IMR-90 (cell line): ENCODE data around the gene COL9A2. TPM values are rescaled to one million over a fixed set of nuclear protein-coding genes. Genes with fewer than 3 reads are reported as not detected.

Experiments used
- ATAC-seq: fragments of 200-7000 bp; cut with Tn5 transposase; 2 replicates; pipeline ENCODE4 v1.9.1; 2020; ENCODE audit warnings: low read depth, mild to moderate bottlenecking, moderate library complexity
- BruUV-seq: library from RNA; stranded (reverse); fragments of 400-500 nt; replicated peaks from 2 replicates; lab custom pipeline; 2021; lab: Mats Ljungman, UMichigan
- CTCF ChIA-PET: fragments of 300-600 bp; formaldehyde crosslinking; extraction: SDS; loops from one replicate; lab custom pipeline; 2021; ENCODE audit warnings: antibody characterized with exemption; lab: Yijun Ruan, JAX
- POLR2A ChIA-PET: fragments of 300-600 bp; sonication (Branson Sonifier 250); formaldehyde crosslinking; loops from one replicate; lab custom pipeline; 2022; ENCODE audit warnings: antibody characterized with exemption; ENCODE audit not compliant: unreplicated experiment; lab: Charles Lee
- DNase-seq: peaks from one replicate; pipeline ENCODE4 v3.0.0; 2013
- H2AFZ ChIP-seq: replicated peaks from 2 replicates; pipeline ENCODE3; 2013; ENCODE audit warnings: low read length, mild to moderate bottlenecking; ENCODE audit not compliant: poor library complexity
- H2AK5ac ChIP-seq: 2 replicates; pipeline ENCODE4 v1.6.1; 2013; ENCODE audit warnings: low read depth, low read length, inconsistent platforms
- H2AK9ac ChIP-seq: replicated peaks from 2 replicates; pipeline ENCODE3; 2013; ENCODE audit warnings: mild to moderate bottlenecking, low read depth, low read length, moderate library complexity; ENCODE audit not compliant: poor library complexity
- H2BK120ac ChIP-seq: 2 replicates; pipeline ENCODE4 v1.6.1; 2013; ENCODE audit warnings: low read depth, low read length, inconsistent platforms
- H2BK15ac ChIP-seq: 3 replicates; pipeline ENCODE4 v1.6.1; 2013; ENCODE audit warnings: low read depth, low read length, inconsistent platforms
- H2BK20ac ChIP-seq: 2 replicates; pipeline ENCODE4 v1.6.1; 2013; ENCODE audit warnings: low read depth, mild to moderate bottlenecking, inconsistent platforms, low read length, moderate library complexity
- H2BK5ac ChIP-seq: 2 replicates; pipeline ENCODE4 v1.6.1; 2013; ENCODE audit warnings: mild to moderate bottlenecking, low read depth, low read length, inconsistent platforms; ENCODE audit not compliant: poor library complexity, severe bottlenecking
- H3K14ac ChIP-seq: replicated peaks from 2 replicates; pipeline ENCODE4 v1.6.1; 2013; ENCODE audit warnings: low read depth, low read length, inconsistent platforms
- H3K18ac ChIP-seq: 2 replicates; pipeline ENCODE4 v1.6.1; 2013; ENCODE audit warnings: low read depth, low read length, control low read depth
- H3K23ac ChIP-seq: 2 replicates; pipeline ENCODE4 v1.6.1; 2013; ENCODE audit warnings: low read depth, low read length, inconsistent platforms
- H3K27ac ChIP-seq: 2 replicates; pipeline ENCODE4 v1.5.1; 2013; ENCODE audit warnings: mild to moderate bottlenecking, control low read depth, low read length; ENCODE audit not compliant: insufficient read depth
- H3K27me3 ChIP-seq: 2 replicates; pipeline ENCODE4 v1.6.1; 2013; ENCODE audit warnings: low read length; ENCODE audit not compliant: control insufficient read depth, insufficient read depth
- H3K36me3 ChIP-seq: 2 replicates; pipeline ENCODE4 v1.6.1; 2013; ENCODE audit warnings: low read length, mixed read lengths; ENCODE audit not compliant: control insufficient read depth, insufficient read depth
- H3K4ac ChIP-seq: 2 replicates; pipeline ENCODE4 v1.6.1; 2013; ENCODE audit warnings: low read depth, low read length, inconsistent platforms
- H3K4me1 ChIP-seq: 2 replicates; pipeline ENCODE4 v1.6.1; 2013; ENCODE audit warnings: low read length, mixed read lengths; ENCODE audit not compliant: control insufficient read depth, insufficient read depth
- H3K4me2 ChIP-seq: 2 replicates; pipeline ENCODE4 v1.6.1; 2013; ENCODE audit warnings: low read depth, mild to moderate bottlenecking, control low read depth, low read length, moderate library complexity
- H3K4me3 ChIP-seq: 2 replicates; pipeline ENCODE4 v1.5.1; 2013; ENCODE audit warnings: low read depth, mild to moderate bottlenecking, control low read depth, low read length, moderate library complexity; ENCODE audit not compliant: insufficient read depth
- H3K56ac ChIP-seq: 2 replicates; pipeline ENCODE4 v1.6.1; 2013; ENCODE audit warnings: low read length, inconsistent platforms; ENCODE audit not compliant: insufficient read depth; ENCODE audit errors: extremely low read depth
- H3K79me1 ChIP-seq, 2 experiments: 2 replicates each; pipeline ENCODE4 v1.6.1; 2013; ENCODE audit warnings: low read length in 2 of 2, inconsistent platforms in 1 of 2, low read depth in 1 of 2
- H3K9ac ChIP-seq: 2 replicates; pipeline ENCODE4 v1.6.1; 2013; ENCODE audit warnings: low read depth, low read length, control low read depth
- H3K9me1 ChIP-seq: 2 replicates; pipeline ENCODE4 v1.6.1; 2013; ENCODE audit warnings: low read length, inconsistent platforms; ENCODE audit not compliant: insufficient read depth
- H3K9me3 ChIP-seq: 2 replicates; pipeline ENCODE4 v1.6.1; 2013; ENCODE audit warnings: low read length; ENCODE audit not compliant: control insufficient read depth, insufficient read depth
- H4K20me1 ChIP-seq: 2 replicates; pipeline ENCODE4 v1.6.1; 2013; ENCODE audit warnings: low read length, inconsistent platforms; ENCODE audit not compliant: insufficient read depth
- H4K5ac ChIP-seq: 2 replicates; pipeline ENCODE4 v1.6.1; 2013; ENCODE audit warnings: mild to moderate bottlenecking, low read depth, low read length, control low read depth
- H4K8ac ChIP-seq, 2 experiments: 2 replicates each; pipeline ENCODE4 v1.6.1; 2013; ENCODE audit warnings: low read depth in 2 of 2, low read length in 2 of 2, control low read depth in 1 of 2, inconsistent platforms in 1 of 2
- H4K91ac ChIP-seq: 2 replicates; pipeline ENCODE4 v1.6.1; 2013; ENCODE audit warnings: low read depth, low read length, inconsistent platforms; ENCODE audit not compliant: insufficient read depth
- BHLHE40 ChIP-seq: fragments of 150-350 bp; IDR thresholded peaks from 2 replicates; pipeline ENCODE4 v1.6.1; 2016; ENCODE audit warnings: mild to moderate bottlenecking, low read depth, low read length
- CEBPB ChIP-seq: IDR thresholded peaks from 2 replicates; pipeline ENCODE4 v1.6.1; 2012; ENCODE audit warnings: low read depth, low read length, improper control_type of control experiment
- CHD1 ChIP-seq: IDR thresholded peaks from 2 replicates; pipeline ENCODE4 v1.6.1; 2012; ENCODE audit warnings: low read depth, low read length, improper control_type of control experiment
- CTCF ChIP-seq: conservative IDR thresholded peaks from 2 replicates; pipeline ENCODE4 v1.5.1; 2012; ENCODE audit warnings: mild to moderate bottlenecking, low read depth, low read length, improper control_type of control experiment
- ELK1 ChIP-seq: fragments of 150-350 bp; IDR thresholded peaks from 2 replicates; pipeline ENCODE4 v1.6.1; 2016; ENCODE audit warnings: low read depth, mild to moderate bottlenecking, low read length, moderate library complexity, borderline replicate concordance
- FOS ChIP-seq: fragments of 150-350 bp; IDR thresholded peaks from 2 replicates; pipeline ENCODE4 v1.6.1; 2016; ENCODE audit warnings: low read depth, low read length
- MAFK ChIP-seq: IDR thresholded peaks from 2 replicates; pipeline ENCODE4 v1.6.1; 2012; ENCODE audit warnings: low read depth, low read length, improper control_type of control experiment
- MAZ ChIP-seq: IDR thresholded peaks from 2 replicates; pipeline ENCODE4 v1.6.1; 2012; ENCODE audit warnings: low read depth, mild to moderate bottlenecking, low read length, improper control_type of control experiment, moderate library complexity, borderline replicate concordance
- MXI1 ChIP-seq: IDR thresholded peaks from 2 replicates; pipeline ENCODE4 v1.6.1; 2012; ENCODE audit warnings: low read depth, mild to moderate bottlenecking, low read length, moderate library complexity, borderline replicate concordance
- NFE2L2 ChIP-seq: fragments of 150-350 bp; IDR thresholded peaks from 2 replicates; pipeline ENCODE4 v1.6.1; 2016; ENCODE audit warnings: low read depth, mild to moderate bottlenecking, low read length
- RAD21 ChIP-seq: IDR thresholded peaks from 2 replicates; pipeline ENCODE4 v1.6.1; 2012; ENCODE audit warnings: low read length, improper control_type of control experiment
- SMC3 ChIP-seq: fragments of 150-350 bp; IDR thresholded peaks from 2 replicates; pipeline ENCODE4 v1.6.1; 2016; ENCODE audit warnings: low read depth, mild to moderate bottlenecking, antibody characterized with exemption, low read length, moderate library complexity
- WGBS, 2 experiments: methylation state at CpG; one replicate each; pipeline versions ENCODE4 v1.1.5 to v1.1.7; 2013; ENCODE audit warnings: missing lambda C conversion rate in 2 of 2; ENCODE audit not compliant: insufficient read length in 1 of 2; ENCODE audit errors: extremely low coverage in 2 of 2; 5-methylcytosine and 5-hydroxymethylcytosine counted together
- dilution Hi-C: fragments of 300-500 bp; cut with HindIII; formaldehyde crosslinking; loops from one replicate; pipeline ENCODE4 v1.14.3; 2018; ENCODE audit warnings: low sequenced_read_pairs; ENCODE audit not compliant: unreplicated experiment
- in situ Hi-C: fragments of 300-500 bp; cut with MboI; formaldehyde crosslinking; loops from 3 replicates; pipeline ENCODE4 v1.14.3; 2019; ENCODE audit warnings: low sequenced_read_pairs, inconsistent platforms, mixed read lengths
- intact Hi-C: fragments of 100-400 bp; cut with micrococcal nuclease; formaldehyde crosslinking; loops from 2 replicates; pipeline ENCODE4 v1.10.0; 2022
- polyA plus RNA-seq, 3 experiments: library from polyadenylated mRNA; depleted of rRNA; stranded (reverse); fragments of >200 nt; gene quantifications; 2 replicates each; pipeline ENCODE4 v1.2.3, GENCODE V29; 2012; ENCODE audit warnings: low replicate concordance in 1 of 3
- total RNA-seq: library from RNA; depleted of rRNA; stranded (reverse); fragments of >200 nt; gene quantifications from 2 replicates; pipeline ENCODE4 v1.2.3, GENCODE V29; 2012

COL9A2 gene
- total and polyA plus RNA-seq, 2 of the 4 experiments (the other 2 are of a cell fraction) = 0.90 to 1.6 TPM

GRCh38 chr1:40258445-40258769, 58.7 kb downstream of the COL9A2 start:
- Histone ChIP-seq H2BK15ac (no peak overlapping the region; the same call in 2 of the 3 replicates), H3K9ac (peak overlapping the region; percentile 92), H3K14ac (peak overlapping the region; percentile 85), H2AK5ac (peak overlapping the region; percentile 63), H3K4me2 (peak overlapping the region; percentile 86), H2AFZ (peak overlapping the region; percentile 92), H3K36me3 (peaks cover 11% of the 10 kb centered on the region), H2BK120ac (peak overlapping the region; percentile 7; the same call in 1 of the 2 replicates), H3K9me3 (no peaks in the 10 kb centered on the region), H3K79me1 (peaks cover 35 to 58% of the 10 kb centered on the region in 2 experiments), H3K56ac (peak overlapping the region; percentile 76), H3K9me1 (peaks cover 5% of the 10 kb centered on the region; the same call in 1 of the 2 replicates), H3K4me3 (peak overlapping the region; percentile 81), H4K20me1 (no peaks in the 10 kb centered on the region; the same call in 1 of the 2 replicates), H4K5ac (peak overlapping the region; percentile 59), H2AK9ac (peak overlapping the region; percentile 72), H3K4me1 (peaks cover 2% of the 10 kb centered on the region; the same call in 1 of the 2 replicates), H4K91ac (peak overlapping the region; percentile 74), H3K4ac (peak overlapping the region; percentile 88), H3K27me3 (no peaks in the 10 kb centered on the region), H4K8ac (peak overlapping the region; percentile 79 to 95), H3K18ac (peak overlapping the region; percentile 8), H2BK5ac (peak overlapping the region; percentile 63), H3K23ac (peak overlapping the region; percentile 91), H2BK20ac (no peak overlapping the region), H3K27ac (peak overlapping the region; percentile 78)
- WGBS, 2 experiments = no CpG with 5 or more reads among the region's 10 CpGs
- TF ChIP-seq MXI1 (no peak), CEBPB (no peak), FOS (no peak), RAD21 (no peak), CHD1 (no peak), NFE2L2 (no peak), CTCF (no peak), BHLHE40 (no peak), MAFK (no peak), ELK1 (no peak), SMC3 (no peak), MAZ (no peak)
- BruUV-seq = no TSS peak
- ChIA-PET CTCF (no interaction called here), POLR2A (interaction anchor here (0.6 kb wide), 1 partner anchor 80 kb away, joined by 3 read pairs; no protein-coding TSS in a partner anchor)
- in situ Hi-C loops (no loop called here), dilution Hi-C loops (no loop called here), intact Hi-C loops (loop anchor here (1.0 to 10.0 kb wide), 3 partner anchors 97 to 180 kb away; partner anchors contain the start of gene RLF)
- DNase-seq (peak; percentile 23), ATAC-seq (peak; percentile 8)
